Astrocyte of the cerebellum (primary cell): ENCODE measurements around the gene MYCN.

ENCODE experiments used
- DNase-seq: peaks from one replicate; pipeline ENCODE4 v3.0.0-alpha.2; 2011; ENCODE audit warnings: low read depth
- H3K4me3 ChIP-seq: 2 replicates; pipeline ENCODE4 v1.5.1; 2011; ENCODE audit warnings: mild to moderate bottlenecking, low read depth, low read length, moderate library complexity
- CTCF ChIP-seq: IDR thresholded peaks from 2 replicates; pipeline ENCODE4 v1.5.1; 2012; ENCODE audit warnings: low read length, low read depth, moderate library complexity, mild to moderate bottlenecking; ENCODE audit errors: missing control alignments
- in situ Hi-C: cut with HindIII; loops from 2 replicates; pipeline ENCODE4 v1.10.0; 2017; ENCODE audit warnings: low sequenced_read_pairs

MYCN gene

GRCh38 chr2:15973481-15974401 lies 33.4 kb downstream of the MYCN start:
- DNase-seq = no peak
- in situ Hi-C loops = no loop called here
- no peak for TF ChIP-seq CTCF
- H3K4me3 ChIP-seq = no peak overlapping the region

- DNase-seq = no peak
- in situ Hi-C loops = no loop called here
- H3K4me3 ChIP-seq = no peak overlapping the region
- no peak for TF ChIP-seq CTCF
These were observed 34.4 kb downstream of the MYCN start for GRCh38 chr2:15974565-15975260.

DNA sequence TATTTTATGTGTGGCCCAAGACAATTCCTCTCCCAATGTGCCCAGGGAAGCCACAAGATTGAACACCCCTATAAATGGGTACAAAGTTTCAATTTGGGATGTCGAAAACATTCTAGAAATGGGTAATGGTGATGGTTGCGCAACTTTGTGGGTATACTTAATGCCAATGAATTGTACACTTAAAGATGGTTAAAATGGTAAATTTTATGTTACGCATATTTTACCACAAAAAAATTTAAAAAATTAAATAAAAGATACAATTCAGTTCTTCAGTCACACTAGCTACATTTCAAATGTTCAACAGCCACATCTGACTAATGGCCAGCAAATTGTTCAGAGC lies 34.9 kb downstream of the MYCN start:
- H3K4me3 ChIP-seq = no peak overlapping the region
- in situ Hi-C loops = no loop called here
- no peak for TF ChIP-seq CTCF
- no peak for DNase-seq

- in situ Hi-C loops = no loop called here
- no peak for DNase-seq
- no peak overlapping the region for H3K4me3 ChIP-seq
- TF ChIP-seq CTCF = no peak
These were observed 35.3 kb downstream of the MYCN start for GRCh38 chr2:15975676-15976075.

GRCh38 chr2:15976354-15976753 lies 36.0 kb downstream of the MYCN start:
- no peak for DNase-seq
- no peak for TF ChIP-seq CTCF
- in situ Hi-C loops = no loop called here
- H3K4me3 ChIP-seq = no peak overlapping the region

DNA sequence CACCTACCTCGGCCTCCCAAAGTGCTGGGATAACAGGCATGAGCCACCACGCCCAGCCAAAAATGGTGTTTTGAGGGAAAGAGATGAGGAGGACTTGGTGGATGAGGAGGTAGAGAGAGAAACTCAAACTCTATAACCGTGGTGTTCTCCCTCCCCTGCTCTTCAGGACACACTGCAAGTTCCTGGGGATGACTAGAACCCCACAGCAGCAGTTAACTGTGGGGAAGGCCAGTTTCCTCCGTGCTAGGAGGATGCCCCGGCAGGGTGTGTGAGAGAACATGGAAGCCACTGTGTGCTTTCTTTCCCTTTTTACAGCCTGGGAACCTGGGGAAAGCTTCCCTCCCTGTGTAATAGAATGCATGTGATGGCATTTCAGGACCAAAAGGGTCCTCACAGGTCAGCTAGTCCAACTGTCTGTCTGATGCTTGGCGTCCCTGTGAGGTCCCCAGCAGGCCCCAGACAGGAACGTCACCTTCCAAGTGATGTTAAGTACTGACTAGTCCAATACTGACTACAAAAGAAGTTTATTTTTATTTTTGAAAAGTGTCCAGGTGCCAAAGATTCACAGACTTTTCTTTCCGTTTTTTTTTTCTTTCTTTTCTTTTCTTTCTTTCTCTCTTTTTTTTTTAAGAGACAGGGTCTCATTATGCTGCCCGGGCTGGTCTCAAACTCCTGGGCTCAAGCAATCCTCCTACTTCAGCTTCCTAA lies 38.9 kb downstream of the MYCN start:
- no peak for TF ChIP-seq CTCF
- no peak overlapping the region for H3K4me3 ChIP-seq
- in situ Hi-C loops = no loop called here
- no peak for DNase-seq
